Measurements from ENCODE around the gene POLD3. TPM values are rescaled to one million over a fixed set of nuclear protein-coding genes. Genes with fewer than 3 reads are reported as not detected.
"Not testable (repeated sequence)": the region's sequence is repeated elsewhere in the genome, so short reads cannot be mapped to it uniquely, and the experiment has no call there.

Gene POLD3
- total RNA-seq, 3 donors from 2014 or later, result 9.8 to 23.3 (median 16.7) TPM

- H3K36me3 ChIP-seq, result no peaks in the 10 kb centered on the region
- no peaks in the 10 kb centered on the region for H3K4me1 ChIP-seq
- H3K27ac ChIP-seq, result no peak overlapping the region
- H3K4me3 ChIP-seq, result no peak overlapping the region
- intact Hi-C loops (cut with DNase I; ENCODE audit: low total_unique reads), result no loop called here
- H3K27me3 ChIP-seq, result no peaks in the 10 kb centered on the region
- no peak for DNase-seq (ENCODE audit: low spot score in 2 of 2)
- TF ChIP-seq CTCF (IDR thresholded peaks at IDR 0.05) (no peak), POLR2A (IDR thresholded peaks at IDR 0.05) (no peak), POLR2AphosphoS5 (IDR thresholded peaks at IDR 0.05) (no peak)
- no peaks in the 10 kb centered on the region for H3K9me3 ChIP-seq
Measured at GRCh38 chr11:74583024-74583624, 9.3 kb upstream of the POLD3 start.

- H3K36me3 ChIP-seq; H3K27me3 ChIP-seq; H3K4me3 ChIP-seq; H3K4me1 ChIP-seq; intact Hi-C loops (cut with DNase I; ENCODE audit: low total_unique reads); H3K9me3 ChIP-seq; H3K27ac ChIP-seq; DNase-seq (ENCODE audit: low spot score in 2 of 2): not testable (repeated sequence)
Measured at GRCh38 chr11:74590492-74590891, 1.9 kb upstream of the POLD3 start.

GRCh38 chr11:74592063-74592440 lies 330 bp upstream of the POLD3 start:
- Histone ChIP-seq H3K36me3 (no peaks in the 10 kb centered on the region), H3K4me1 (peaks cover 0 to 7% of the 10 kb centered on the region in 2 donors), H3K27ac (peak overlapping the region; percentile 86 to 91), H3K27me3 (no peaks in the 10 kb centered on the region), H3K9me3 (no peaks in the 10 kb centered on the region), H3K4me3 (peak overlapping the region; percentile 77 to 99 (median 89))
- no peak for TF ChIP-seq POLR2AphosphoS5 (IDR thresholded peaks at IDR 0.05)
- no peak for DNase-seq (ENCODE audit: low spot score in 2 of 2)
- intact Hi-C loops (cut with DNase I; ENCODE audit: low total_unique reads), result no loop called here

- Histone ChIP-seq H3K27me3 (no peaks in the 10 kb centered on the region), H3K27ac (peak overlapping the region in 1 of 2 donors; percentile 86), H3K36me3 (no peaks in the 10 kb centered on the region), H3K9me3 (no peaks in the 10 kb centered on the region), H3K4me1 (peaks cover 0 to 7% of the 10 kb centered on the region in 2 donors), H3K4me3 (peak overlapping the region; percentile 77 to 99 (median 89))
- TF ChIP-seq CTCF (IDR thresholded peaks at IDR 0.05), result no peak
- TF ChIP-seq POLR2A (IDR thresholded peaks at IDR 0.05), result no peak
- no peak for TF ChIP-seq POLR2AphosphoS5 (IDR thresholded peaks at IDR 0.05)
- intact Hi-C loops (cut with DNase I; ENCODE audit: low total_unique reads), result no loop called here
- no peak for DNase-seq (ENCODE audit: low spot score in 2 of 2)
Measured at GRCh38 chr11:74593463-74593862, 1.1 kb downstream of the POLD3 start.

- no peak overlapping the region for H3K4me3 ChIP-seq
- TF ChIP-seq POLR2AphosphoS5 (IDR thresholded peaks at IDR 0.05), result no peak
- TF ChIP-seq CTCF (IDR thresholded peaks at IDR 0.05), result no peak
- no peak for TF ChIP-seq POLR2A (IDR thresholded peaks at IDR 0.05)
- no peak for DNase-seq (ENCODE audit: low spot score in 2 of 2)
- H3K4me1 ChIP-seq, result no peaks in the 10 kb centered on the region
- no peaks in the 10 kb centered on the region for H3K9me3 ChIP-seq
- no peaks in the 10 kb centered on the region for H3K36me3 ChIP-seq
- no peaks in the 10 kb centered on the region for H3K27me3 ChIP-seq
- no peak overlapping the region for H3K27ac ChIP-seq
- intact Hi-C loops (cut with DNase I; ENCODE audit: low total_unique reads), result no loop called here
Measured at GRCh38 chr11:74602637-74603556, 10.5 kb downstream of the POLD3 start.

GRCh38 chr11:74603845-74604244 lies 11.5 kb downstream of the POLD3 start:
- intact Hi-C loops (cut with DNase I; ENCODE audit: low total_unique reads), result no loop called here
- TF ChIP-seq POLR2AphosphoS5 (IDR thresholded peaks at IDR 0.05) (no peak), POLR2A (IDR thresholded peaks at IDR 0.05) (no peak), CTCF (IDR thresholded peaks at IDR 0.05) (no peak)
- H3K27ac ChIP-seq, result no peak overlapping the region
- H3K9me3 ChIP-seq, result no peaks in the 10 kb centered on the region
- no peak overlapping the region for H3K4me3 ChIP-seq
- DNase-seq (ENCODE audit: low spot score in 2 of 2), result no peak
- no peaks in the 10 kb centered on the region for H3K36me3 ChIP-seq
- no peaks in the 10 kb centered on the region for H3K27me3 ChIP-seq
- H3K4me1 ChIP-seq, result no peaks in the 10 kb centered on the region

Measured in breast epithelium (tissue), 4 donors.